Occipital lobe (tissue), 3 donors: ENCODE data around the gene AP1S1. TPM values are rescaled to one million over a fixed set of nuclear protein-coding genes. Genes with fewer than 3 reads are reported as not detected.
"Not testable (repeated sequence)": the region's sequence is repeated elsewhere in the genome, so short reads cannot be mapped to it uniquely, and the experiment has no call there.

Source experiments
- DNase-seq: peaks from one replicate; lab custom pipeline; 2025; lab: John Stamatoyannopoulos, UW
- small RNA-seq: library from RNA; depleted of rRNA; stranded (forward); fragments of <200 nt; gene quantifications from one replicate; pipeline ENCODE3, GENCODE V24; 2014
- total RNA-seq: library from RNA; depleted of rRNA; stranded (reverse); fragments of >200 nt; gene quantifications from one replicate; pipeline ENCODE4 v1.2.3, GENCODE V29; 2014

Gene AP1S1
- total RNA-seq, 1 donor from 2014 or later, result 93.4 TPM

GRCh38 chr7:101199522-101199921 is 45.2 kb downstream of the AP1S1 start:
- DNase-seq, result not testable (repeated sequence)

- DNase-seq, result no peak
Observed at GRCh38 chr7:101200504-101200861, 46.2 kb downstream of the AP1S1 start.

- DNase-seq, result no peak
Observed at GRCh38 chr7:101200862-101201599, 46.8 kb downstream of the AP1S1 start, which contains the start of gene MOGAT3. MOGAT3 (minus strand) TSS chr7:101201036; CDS start chr7:101200854, 182 bp downstream.

GRCh38 chr7:101201695-101202602 is 47.7 kb downstream of the AP1S1 start:
- DNase-seq, result no peak

- DNase-seq, result no peak
Observed at GRCh38 chr7:101202603-101202918, 48.3 kb downstream of the AP1S1 start.

- not testable (repeated sequence) for DNase-seq
Observed at GRCh38 chr7:101203740-101204738, 49.8 kb downstream of the AP1S1 start.

GRCh38 chr7:101205901-101206664 is 51.8 kb downstream of the AP1S1 start:
- DNase-seq, result no peak

- DNase-seq, result no peak
Observed at GRCh38 chr7:101206665-101207042, 52.4 kb downstream of the AP1S1 start.

GRCh38 chr7:101207459-101207858 is 53.2 kb downstream of the AP1S1 start:
- no peak for DNase-seq

- DNase-seq, result no peak
Observed at GRCh38 chr7:101208794-101209193, 54.5 kb downstream of the AP1S1 start.

- no peak for DNase-seq
Observed at GRCh38 chr7:101210143-101210542, 55.9 kb downstream of the AP1S1 start.

Small RNA genes lying within 50 kb of the gene (small RNA-seq; reads per million reads assigned to genes)
- gene MIR4653, result not detected

Other genes starting within 250 kb of the AP1S1 start
- 0.47 TPM for gene MUC3A, start 204.9 kb upstream of the AP1S1 start, total RNA-seq
- not detected for gene MUC12, start 184.9 kb upstream of the AP1S1 start, total RNA-seq
- not detected for gene MUC17, start 134.4 kb upstream of the AP1S1 start, total RNA-seq
- 1.1 TPM for gene TRIM56, start 69.0 kb upstream of the AP1S1 start, total RNA-seq
- 0.78 TPM for gene SERPINE1, start 27.4 kb upstream of the AP1S1 start, total RNA-seq
- 9.7 TPM for gene VGF, start 11.1 kb downstream of the AP1S1 start, total RNA-seq
- gene NAT16, start 25.8 kb downstream of the AP1S1 start, total RNA-seq, result 1.2 TPM
- not detected for gene MOGAT3, start 46.6 kb downstream of the AP1S1 start, total RNA-seq
- 10.5 TPM for gene PLOD3, start 63.1 kb downstream of the AP1S1 start, total RNA-seq
- gene ZNHIT1, start 63.7 kb downstream of the AP1S1 start, total RNA-seq, result 35.7 TPM
- gene CLDN15, start 83.3 kb downstream of the AP1S1 start, total RNA-seq, result 6.4 TPM
- 59.9 TPM for gene FIS1, start 90.6 kb downstream of the AP1S1 start, total RNA-seq
- gene IFT22, start 167.3 kb downstream of the AP1S1 start, total RNA-seq, result 32.9 TPM
- gene COL26A1, start 208.4 kb downstream of the AP1S1 start, total RNA-seq, result 3.4 TPM